SU-DHL-6 (cell line): ENCODE data around the gene SUN3.

Source experiments
- CTCF ChIP-seq: fragments of 200-600 bp; sonication (generic); IDR thresholded peaks from one replicate; pipeline ENCODE4 v1.5.1; 2017; ENCODE audit warnings: antibody characterized with exemption, mild to moderate bottlenecking, low read length, moderate library complexity; ENCODE audit not compliant: insufficient read depth, poor library complexity, severe bottlenecking
- EZH2phosphoT487 ChIP-seq: fragments of 200-600 bp; sonication (generic), shearing (Covaris generic); conservative IDR thresholded peaks from 2 replicates; pipeline ENCODE4 v1.6.1; 2018; ENCODE audit warnings: mild to moderate bottlenecking, antibody characterized with exemption, low read length, moderate library complexity, mixed read lengths

- TF ChIP-seq CTCF (no peak), EZH2phosphoT487 (no peak)
Measured at GRCh38 chr7:47938574-47939165, 90.2 kb downstream of the SUN3 start.
